Right atrium auricular region (tissue), 2 donors: ENCODE data around the gene NUMB. TPM values are rescaled to one million over a fixed set of nuclear protein-coding genes. Genes with fewer than 3 reads are reported as not detected.

Source experiments
- DNase-seq: peaks from one replicate; pipeline ENCODE4 v3.0.0-alpha.2; 2019; ENCODE audit warnings: low spot score
- H3K27ac ChIP-seq, 2 donors: fragments of 200-600 bp; sonication (generic); 1 replicate in 1 of 2; 2 replicates in 1 of 2; pipeline ENCODE4 v1.5.1; 2016 to 2019
- H3K27me3 ChIP-seq, 2 donors: fragments of 200-600 bp; sonication (generic); one replicate each; pipeline versions ENCODE4 v1.5.1 to v1.6.0; 2017 to 2019
- H3K36me3 ChIP-seq: fragments of 200-600 bp; sonication (generic); one replicate; pipeline ENCODE4 v1.5.1; 2016
- H3K4me1 ChIP-seq, 2 donors: fragments of 200-600 bp; sonication (generic); one replicate each; pipeline versions ENCODE4 v1.5.1 to v1.6.0; 2017 to 2019
- H3K4me3 ChIP-seq, 2 donors: fragments of 200-600 bp; sonication (generic); 1 replicate in 1 of 2; 2 replicates in 1 of 2; pipeline ENCODE4 v1.5.1; 2017 to 2019; ENCODE audit warnings: mild to moderate bottlenecking in 1 of 2, moderate library complexity in 1 of 2
- H3K9me3 ChIP-seq, 2 donors: fragments of 200-600 bp; sonication (generic); one replicate each; pipeline ENCODE4 v1.5.1; 2019
- CTCF ChIP-seq, 2 donors: fragments of 200-600 bp; sonication (generic); IDR thresholded peaks; one replicate each; pipeline ENCODE4 v1.5.1; 2019; ENCODE audit warnings: antibody characterized with exemption in 2 of 2
- total RNA-seq, 2 donors: library from RNA; depleted of rRNA; stranded (reverse); fragments of >200 nt; gene quantifications; one replicate each; pipeline ENCODE4 v1.1.0, GENCODE V29; 2016

The NUMB gene
- total RNA-seq, 2 donors from 2014 or later = 24.6 to 31.9 TPM

- Histone ChIP-seq H3K4me3 (no peak overlapping the region), H3K4me1 (no peaks in the 10 kb centered on the region), H3K27me3 (no peaks in the 10 kb centered on the region), H3K36me3 (no peaks in the 10 kb centered on the region), H3K9me3 (no peaks in the 10 kb centered on the region), H3K27ac (no peak overlapping the region)
- TF ChIP-seq CTCF (IDR thresholded peaks at IDR 0.05) = no peak
- DNase-seq = no peak
Measured at GRCh38 chr14:73260574-73260973, 197.8 kb downstream of the NUMB start.

- no peak for DNase-seq
Measured at GRCh38 chr14:73259837-73260236, 198.5 kb downstream of the NUMB start.

GRCh38 chr14:73258845-73259611 is 199.3 kb downstream of the NUMB start:
- Histone ChIP-seq H3K27me3 (no peaks in the 10 kb centered on the region), H3K9me3 (no peaks in the 10 kb centered on the region), H3K27ac (no peak overlapping the region), H3K4me1 (no peaks in the 10 kb centered on the region), H3K36me3 (no peaks in the 10 kb centered on the region), H3K4me3 (no peak overlapping the region)
- no peak for DNase-seq
- no peak for TF ChIP-seq CTCF (IDR thresholded peaks at IDR 0.05)

More at GRCh38 chr14:73259837-73260236, 198.5 kb downstream of the NUMB start:
- Histone ChIP-seq H3K27me3 (no peaks in the 10 kb centered on the region), H3K4me1 (no peaks in the 10 kb centered on the region), H3K27ac (no peak overlapping the region), H3K36me3 (no peaks in the 10 kb centered on the region), H3K9me3 (no peaks in the 10 kb centered on the region), H3K4me3 (no peak overlapping the region)
- TF ChIP-seq CTCF (IDR thresholded peaks at IDR 0.05) = no peak

GRCh38 chr14:73258076-73258475 is 200.3 kb downstream of the NUMB start:
- no peak for DNase-seq
- H3K9me3 ChIP-seq = no peaks in the 10 kb centered on the region
- H3K36me3 ChIP-seq = no peaks in the 10 kb centered on the region
- no peak overlapping the region for H3K4me3 ChIP-seq
- H3K27ac ChIP-seq = no peak overlapping the region
- H3K27me3 ChIP-seq = no peaks in the 10 kb centered on the region
- TF ChIP-seq CTCF (IDR thresholded peaks at IDR 0.05) = no peak
- H3K4me1 ChIP-seq = no peaks in the 10 kb centered on the region

GRCh38 chr14:73255693-73256225 is 202.6 kb downstream of the NUMB start:
- H3K36me3 ChIP-seq = no peaks in the 10 kb centered on the region

More at GRCh38 chr14:73255693-73256225, 202.6 kb downstream of the NUMB start:
- Histone ChIP-seq H3K4me3 (no peak overlapping the region), H3K27me3 (no peaks in the 10 kb centered on the region), H3K9me3 (no peaks in the 10 kb centered on the region), H3K4me1 (no peaks in the 10 kb centered on the region), H3K27ac (no peak overlapping the region)
- TF ChIP-seq CTCF (IDR thresholded peaks at IDR 0.05) = no peak
- DNase-seq = no peak
